ENCODE results near the gene ZNF322. TPM values are rescaled to one million over a fixed set of nuclear protein-coding genes. Genes with fewer than 3 reads are reported as not detected.

The ZNF322 gene
- total and polyA plus RNA-seq, 5 donors: 5.1 to 17.8 (median 15.9) TPM

Other genes with a start within 250 kb of the ZNF322 start
- 10 to 100 TPM in 2 of 4 donors, 1 to 10 TPM in 2; 6.1 to 13.6 (median 9.1) TPM for gene BTN3A3, start 219.2 kb downstream of the ZNF322 start, total RNA-seq
- gene BTN3A3, start 219.2 kb downstream of the ZNF322 start, polyA plus RNA-seq: 6.1 TPM
- gene BTN2A1, start 201.8 kb downstream of the ZNF322 start, total RNA-seq: 10 to 100 TPM; 17.1 to 26.3 (median 21.1) TPM
- 10.9 TPM for gene BTN2A1, start 201.8 kb downstream of the ZNF322 start, polyA plus RNA-seq
- not detected for gene BTN1A1, start 159.4 kb downstream of the ZNF322 start, total RNA-seq
- not detected for gene BTN1A1, start 159.4 kb downstream of the ZNF322 start, polyA plus RNA-seq
- 10 to 100 TPM; 34.6 to 42.9 (median 35.9) TPM for gene HMGN4, start 121.4 kb downstream of the ZNF322 start, total RNA-seq
- gene HMGN4, start 121.4 kb downstream of the ZNF322 start, polyA plus RNA-seq: 20.1 TPM
- 1 to 10 TPM; 8.9 to 9.5 (median 9.3) TPM for gene ABT1, start 62.8 kb downstream of the ZNF322 start, total RNA-seq
- gene ABT1, start 62.8 kb downstream of the ZNF322 start, polyA plus RNA-seq: 9.2 TPM